NCI-H187 treated with DMSO at 0.1 percent for 48 hours (cell line): ENCODE results near the gene ETS2.

Experiments
- DNase-seq: peaks from one replicate; lab custom pipeline; 2025; lab: John Stamatoyannopoulos, UW

Gene ETS2

GRCh38 chr21:38777531-38777930 lies 28.2 kb upstream of the ETS2 start:
- no peak for DNase-seq

- no peak for DNase-seq
Measured at GRCh38 chr21:38780879-38781278, 24.9 kb upstream of the ETS2 start.

GRCh38 chr21:38784458-38785266 lies 21.1 kb upstream of the ETS2 start:
- DNase-seq, result no peak

GRCh38 chr21:38785483-38785882 lies 20.2 kb upstream of the ETS2 start:
- no peak for DNase-seq

GRCh38 chr21:38787016-38787415 lies 18.7 kb upstream of the ETS2 start:
- DNase-seq, result no peak

GRCh38 chr21:38787461-38788274 lies 18.1 kb upstream of the ETS2 start:
- DNase-seq, result no peak

- DNase-seq, result no peak
Measured at GRCh38 chr21:38788275-38788905, 17.3 kb upstream of the ETS2 start.

- no peak for DNase-seq
Measured at GRCh38 chr21:38789275-38789674, 16.5 kb upstream of the ETS2 start.

- no peak for DNase-seq
Measured at GRCh38 chr21:38790059-38790458, 15.7 kb upstream of the ETS2 start.

- DNase-seq, result no peak
Measured at GRCh38 chr21:38790961-38791360, 14.8 kb upstream of the ETS2 start.

GRCh38 chr21:38792676-38793459 lies 12.9 kb upstream of the ETS2 start:
- no peak for DNase-seq

GRCh38 chr21:38793926-38794713 lies 11.6 kb upstream of the ETS2 start:
- no peak for DNase-seq

GRCh38 chr21:38794978-38795377 lies 10.8 kb upstream of the ETS2 start:
- no peak for DNase-seq

GRCh38 chr21:38795475-38795874 lies 10.3 kb upstream of the ETS2 start:
- no peak for DNase-seq

GRCh38 chr21:38796424-38796823 lies 9.3 kb upstream of the ETS2 start:
- DNase-seq, result no peak

- no peak for DNase-seq
Measured at GRCh38 chr21:38797470-38797869, 8.3 kb upstream of the ETS2 start.

GRCh38 chr21:38798081-38798480 lies 7.6 kb upstream of the ETS2 start:
- no peak for DNase-seq

- no peak for DNase-seq
Measured at GRCh38 chr21:38798481-38798882, 7.2 kb upstream of the ETS2 start.

- DNase-seq, result no peak
Measured at GRCh38 chr21:38800046-38800758, 5.5 kb upstream of the ETS2 start.

- DNase-seq, result no peak
Measured at GRCh38 chr21:38800924-38801744, 4.6 kb upstream of the ETS2 start.
